Measurements from ENCODE around the gene GGTLC2.

DNA sequence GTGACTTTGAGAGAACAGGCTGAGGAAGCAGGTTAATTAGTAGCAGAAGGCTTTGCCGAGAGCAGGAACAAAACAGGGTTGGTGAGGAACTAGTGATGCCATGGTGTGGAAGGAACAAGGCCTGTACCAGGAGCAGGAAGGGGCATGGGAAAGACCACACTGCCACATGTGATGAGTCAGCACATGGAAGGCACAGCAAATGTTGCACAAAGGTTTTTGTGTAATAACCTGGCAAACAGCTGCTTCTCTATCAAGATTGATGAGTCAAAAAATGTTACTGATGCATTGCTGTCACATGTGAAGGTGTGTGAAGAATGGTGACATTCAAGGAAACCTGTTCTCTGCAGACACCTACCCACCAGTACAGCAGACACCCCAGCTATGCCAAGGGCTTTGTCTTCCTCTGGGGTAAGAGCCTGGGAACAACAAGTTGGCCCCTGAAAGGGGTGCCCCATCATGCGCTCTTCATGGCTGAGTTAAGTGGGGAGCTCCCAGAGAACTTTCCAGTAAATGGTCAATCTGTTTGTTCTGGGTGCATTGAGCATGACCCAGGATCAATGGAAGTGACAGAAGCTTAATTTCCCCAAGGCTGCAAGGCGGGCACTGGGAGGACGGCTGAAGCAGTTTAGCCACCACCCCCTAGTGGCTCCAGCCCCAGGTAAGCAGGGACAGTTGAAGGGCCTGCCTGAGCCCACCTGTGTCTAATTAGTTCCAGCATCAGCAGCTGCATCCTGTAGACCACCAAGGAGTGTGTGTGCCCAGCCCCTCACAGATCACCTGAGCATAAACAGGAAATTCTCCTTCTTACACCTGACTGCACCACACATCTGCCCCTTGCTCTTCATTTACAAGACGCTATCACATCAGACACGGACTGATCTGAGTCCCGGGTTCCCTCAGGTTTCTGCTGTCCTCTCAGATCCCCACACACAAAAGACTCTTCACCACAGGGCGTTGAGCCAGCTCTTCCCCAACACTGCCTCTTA is 47.6 kb downstream of the GGTLC2 start:
- TF ChIP-seq, protein P1, sequence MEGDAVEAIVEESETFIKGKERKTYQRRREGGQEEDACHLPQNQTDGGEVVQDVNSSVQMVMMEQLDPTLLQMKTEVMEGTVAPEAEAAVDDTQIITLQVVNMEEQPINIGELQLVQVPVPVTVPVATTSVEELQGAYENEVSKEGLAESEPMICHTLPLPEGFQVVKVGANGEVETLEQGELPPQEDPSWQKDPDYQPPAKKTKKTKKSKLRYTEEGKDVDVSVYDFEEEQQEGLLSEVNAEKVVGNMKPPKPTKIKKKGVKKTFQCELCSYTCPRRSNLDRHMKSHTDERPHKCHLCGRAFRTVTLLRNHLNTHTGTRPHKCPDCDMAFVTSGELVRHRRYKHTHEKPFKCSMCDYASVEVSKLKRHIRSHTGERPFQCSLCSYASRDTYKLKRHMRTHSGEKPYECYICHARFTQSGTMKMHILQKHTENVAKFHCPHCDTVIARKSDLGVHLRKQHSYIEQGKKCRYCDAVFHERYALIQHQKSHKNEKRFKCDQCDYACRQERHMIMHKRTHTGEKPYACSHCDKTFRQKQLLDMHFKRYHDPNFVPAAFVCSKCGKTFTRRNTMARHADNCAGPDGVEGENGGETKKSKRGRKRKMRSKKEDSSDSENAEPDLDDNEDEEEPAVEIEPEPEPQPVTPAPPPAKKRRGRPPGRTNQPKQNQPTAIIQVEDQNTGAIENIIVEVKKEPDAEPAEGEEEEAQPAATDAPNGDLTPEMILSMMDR (IDR thresholded peaks at IDR 0.05; ENCODE audit: low read length) = no peak
- TF ChIP-seq EZH2 (optimal IDR thresholded peaks at IDR 0.05; ENCODE audit: low read depth, low read length) (no peak), EZH2phosphoT487 (IDR thresholded peaks at IDR 0.05; ENCODE audit: low read length) (no peak)

Data from MM.1S (cell line).